GM10248 (cell line): ENCODE results near the gene SLC24A3.

Source experiments
- CTCF ChIA-PET: fragments of 300-600 bp; sonication (Branson Sonifier 250); formaldehyde crosslinking; extraction: SDS; loops from one replicate; lab custom pipeline; 2021; ENCODE audit warnings: antibody characterized with exemption; lab: Yijun Ruan, JAX
- POLR2A ChIA-PET: fragments of 350-650 bp; sonication (Branson Sonifier 250); formaldehyde crosslinking; extraction: SDS; loops from one replicate; lab custom pipeline; 2020; ENCODE audit warnings: antibody characterized with exemption; lab: Yijun Ruan, JAX
- DNase-seq: peaks from one replicate; pipeline ENCODE4 v3.0.0; 2012; ENCODE audit errors: extremely low spot score
- CTCF ChIP-seq: IDR thresholded peaks from 2 replicates; pipeline ENCODE4 v1.5.1; 2012; ENCODE audit warnings: mild to moderate bottlenecking, low read depth; ENCODE audit errors: extremely low read depth, missing control alignments, control extremely low read depth

SLC24A3 gene

GRCh38 chr20:19375395-19375794 lies 163.0 kb downstream of the SLC24A3 start:
- TF ChIP-seq CTCF = no peak
- ChIA-PET POLR2A (no interaction called here), CTCF (no interaction called here)
- DNase-seq = no peak

GRCh38 chr20:19375801-19376200 lies 163.4 kb downstream of the SLC24A3 start:
- POLR2A ChIA-PET = no interaction called here
- TF ChIP-seq CTCF = no peak
- CTCF ChIA-PET = no interaction called here
- DNase-seq = no peak

- POLR2A ChIA-PET = no interaction called here
- CTCF ChIA-PET = no interaction called here
- no peak for TF ChIP-seq CTCF
- no peak for DNase-seq
These were observed 164.2 kb downstream of the SLC24A3 start for GRCh38 chr20:19376451-19377229.

GRCh38 chr20:19378058-19378457 lies 165.6 kb downstream of the SLC24A3 start:
- ChIA-PET CTCF (interaction anchor here (1.0 kb wide), 1 partner anchor 28 kb away, joined by 4 read pairs; no protein-coding TSS in a partner anchor), POLR2A (no interaction called here)
- TF ChIP-seq CTCF = no peak
- DNase-seq = no peak

GRCh38 chr20:19380211-19380610 lies 167.8 kb downstream of the SLC24A3 start:
- no peak for TF ChIP-seq CTCF
- DNase-seq = no peak
- CTCF ChIA-PET = interaction anchor here (0.9 kb wide), 1 partner anchor 13 kb away, joined by 3 read pairs; no protein-coding TSS in a partner anchor
- POLR2A ChIA-PET = no interaction called here

GRCh38 chr20:19381947-19382346 lies 169.5 kb downstream of the SLC24A3 start:
- DNase-seq = no peak
- POLR2A ChIA-PET = no interaction called here
- CTCF ChIA-PET = no interaction called here
- no peak for TF ChIP-seq CTCF
